CD4-positive, alpha-beta T cell treated with Interleukin-15 for 4 hours (primary cell): ENCODE data around the gene LSP1.
A peak's percentile ranks its signal among the peaks of the same experiment; 100 is the strongest.
"Not testable (repeated sequence)": the region's sequence is repeated elsewhere in the genome, so short reads cannot be mapped to it uniquely, and the experiment has no call there.

Experiments
- DNase-seq: peaks from one replicate; pipeline ENCODE4 v3.0.0-alpha.2; 2020; ENCODE audit warnings: low spot score

LSP1 gene

GRCh38 chr11:1877211-1878136, 24.6 kb downstream of the LSP1 start:
- DNase-seq: no peak

DNA sequence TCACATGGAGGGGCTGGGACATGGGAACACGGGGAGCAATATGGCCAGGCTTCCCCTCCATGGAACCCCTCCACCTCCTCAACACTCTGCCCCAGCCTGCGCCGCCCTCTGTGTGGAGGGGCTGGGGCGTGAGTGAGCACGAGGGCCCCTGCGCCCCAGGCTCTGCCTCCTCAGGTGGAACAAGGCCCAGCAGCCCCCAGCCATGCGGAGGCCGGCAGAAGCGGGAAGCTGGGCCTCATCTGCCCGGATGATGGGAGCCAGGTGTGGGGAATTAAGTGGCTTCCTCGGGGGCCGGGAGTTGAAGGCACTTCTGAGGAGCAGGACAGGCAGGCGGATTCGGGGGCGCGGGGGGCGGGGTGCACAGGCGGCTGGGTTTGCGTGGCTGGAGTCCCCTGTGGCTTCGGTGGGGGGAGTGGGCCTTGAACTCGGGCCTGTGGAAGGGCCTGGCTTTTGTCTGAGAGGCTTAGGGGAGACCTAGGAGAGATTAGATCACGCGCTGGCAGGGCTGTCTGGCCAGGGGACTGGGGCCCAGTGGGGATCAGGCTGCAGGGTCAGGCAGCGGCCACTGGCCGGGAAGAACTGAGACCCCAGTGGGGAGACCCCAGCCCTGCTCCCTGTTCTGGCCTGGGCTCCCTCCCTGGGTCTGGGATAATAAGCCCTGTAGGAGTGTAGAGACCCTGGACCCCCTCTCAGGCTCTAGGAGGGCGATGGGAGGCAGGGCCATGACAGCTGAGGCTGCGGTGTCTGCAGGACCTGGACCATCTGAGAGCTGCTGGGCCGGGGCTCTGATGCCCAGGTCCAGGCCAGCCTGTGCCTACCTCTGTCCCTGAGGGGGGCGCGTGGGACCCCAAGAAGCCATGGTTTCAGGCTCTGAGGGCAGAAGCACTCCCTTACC, 25.5 kb downstream of the LSP1 start:
- no peak for DNase-seq

DNA sequence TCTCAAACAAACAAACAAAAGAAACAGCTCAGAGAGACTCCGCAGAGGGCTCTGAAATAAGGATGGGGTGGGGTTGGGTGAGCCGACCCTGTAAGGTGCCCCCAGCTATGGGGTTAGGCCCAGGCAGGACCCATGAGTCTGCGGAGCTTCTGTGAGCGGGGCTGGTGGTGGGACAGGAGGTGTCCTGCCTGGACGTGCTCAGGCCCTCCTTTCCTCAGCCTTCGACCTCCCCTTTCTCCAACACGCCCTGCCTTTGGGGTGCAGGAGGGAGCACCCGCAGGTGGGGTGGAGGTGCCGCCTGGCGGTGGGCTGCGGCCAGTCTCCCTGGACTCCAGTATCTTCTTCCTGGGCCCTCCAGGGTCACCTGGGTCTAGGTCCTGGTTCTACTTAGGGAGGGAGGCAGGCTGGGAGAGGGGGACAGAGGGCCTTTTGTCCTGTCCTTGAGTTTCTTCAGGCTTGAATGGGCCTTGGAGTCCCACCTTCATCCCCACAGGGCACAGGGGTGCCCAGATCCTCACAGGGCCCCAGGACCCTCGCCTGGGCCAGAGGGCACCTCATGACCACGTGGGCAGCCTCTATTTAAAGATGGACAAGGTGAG, 26.6 kb downstream of the LSP1 start:
- DNase-seq: no peak

- DNase-seq: no peak
Observed at GRCh38 chr11:1879941-1880720, 27.2 kb downstream of the LSP1 start.

GRCh38 chr11:1880746-1881441, 28.0 kb downstream of the LSP1 start:
- no peak for DNase-seq

- no peak for DNase-seq
Observed at GRCh38 chr11:1881442-1882264, 28.8 kb downstream of the LSP1 start.

DNA sequence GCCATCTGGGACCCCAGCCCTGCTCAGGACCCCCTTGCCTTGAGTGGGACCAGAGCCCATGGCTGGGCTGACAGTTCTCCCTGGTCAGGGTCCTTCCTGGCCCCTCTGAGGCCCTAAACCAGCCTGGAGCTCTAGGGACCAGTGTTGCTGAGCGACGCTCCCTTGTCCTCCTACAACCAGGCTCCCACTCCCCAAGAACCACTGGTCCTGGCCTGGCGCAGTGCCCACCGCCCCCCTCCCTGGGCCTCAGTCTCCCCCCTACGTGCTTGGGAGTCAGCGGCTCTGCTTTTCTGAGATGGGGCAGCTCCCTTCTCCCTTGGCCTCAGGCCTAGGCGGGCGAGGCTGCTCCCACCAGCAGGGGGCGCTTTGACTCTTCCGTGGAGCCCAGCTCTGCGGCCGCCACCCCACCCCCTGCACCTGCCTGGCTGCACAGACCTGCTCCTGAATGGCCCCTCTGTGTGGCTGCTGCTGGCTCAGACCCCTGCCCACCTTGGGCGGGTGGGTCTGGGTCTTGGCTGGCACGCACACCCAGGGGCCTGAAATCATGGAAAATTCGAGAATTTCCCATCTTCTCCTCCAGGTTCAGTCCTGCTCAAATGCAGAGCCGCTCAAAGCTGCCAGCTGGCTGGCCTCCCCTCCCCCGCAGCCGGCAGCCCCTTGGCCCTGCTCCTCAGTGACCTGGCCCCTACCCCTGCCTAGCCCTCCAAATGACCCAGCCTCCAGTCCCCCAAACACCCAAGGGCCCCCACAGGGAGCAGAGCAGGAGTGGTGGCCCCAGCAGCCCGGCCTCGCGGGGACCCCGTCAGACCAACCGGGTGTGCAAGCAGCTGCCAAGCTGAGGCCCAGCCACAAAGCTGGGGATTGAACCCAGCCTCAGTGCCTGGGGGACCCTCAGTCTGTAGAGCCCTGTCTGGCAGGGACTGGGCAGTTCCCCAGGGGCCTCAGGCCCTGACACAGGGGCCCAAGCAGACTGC, 29.7 kb downstream of the LSP1 start:
- DNase-seq: peak; percentile 72

DNA sequence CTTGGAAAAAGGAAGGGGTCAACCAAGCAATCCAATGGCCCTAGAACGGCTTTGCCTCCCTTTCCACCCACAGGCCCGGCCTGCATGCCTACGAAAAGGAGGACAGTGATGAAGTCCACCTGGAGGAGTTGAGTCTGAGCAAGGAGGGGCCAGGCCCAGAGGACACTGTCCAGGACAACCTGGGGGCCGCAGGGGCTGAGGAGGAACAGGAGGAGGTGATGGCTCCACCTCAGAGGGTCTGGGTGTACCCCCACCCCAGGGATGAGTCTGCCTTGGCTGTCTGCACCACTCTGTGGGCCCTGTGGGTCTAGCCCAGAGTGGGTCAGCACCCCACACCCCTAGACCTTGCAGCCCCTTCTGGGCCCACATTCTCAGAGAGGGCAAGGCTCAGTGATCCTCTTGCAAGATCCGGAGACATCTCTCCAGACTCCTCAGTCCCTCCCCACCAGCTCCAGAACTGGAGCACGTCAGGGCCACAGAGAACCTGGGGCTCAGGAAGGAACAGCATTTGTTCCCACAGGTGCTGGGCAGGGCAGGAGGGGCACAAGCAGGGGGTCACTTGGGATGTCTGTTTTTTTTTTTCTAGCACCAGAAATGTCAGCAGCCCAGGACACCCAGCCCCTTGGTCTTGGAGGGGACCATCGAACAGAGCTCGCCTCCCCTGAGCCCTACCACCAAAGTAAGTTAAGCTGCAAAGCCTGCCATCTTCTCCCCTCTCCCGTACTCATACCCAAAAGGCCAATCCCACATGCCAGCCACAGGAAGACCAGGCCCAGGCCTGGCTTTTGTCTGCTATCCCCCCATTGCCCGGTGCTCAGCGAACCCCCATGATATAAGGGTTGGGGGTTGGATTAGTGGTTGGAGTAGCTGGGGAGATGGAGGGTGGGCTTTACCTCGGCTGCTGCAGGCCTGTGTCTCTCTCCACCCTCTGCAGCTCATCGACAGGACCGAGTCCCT, 30.7 kb downstream of the LSP1 start:
- DNase-seq: no peak

DNA sequence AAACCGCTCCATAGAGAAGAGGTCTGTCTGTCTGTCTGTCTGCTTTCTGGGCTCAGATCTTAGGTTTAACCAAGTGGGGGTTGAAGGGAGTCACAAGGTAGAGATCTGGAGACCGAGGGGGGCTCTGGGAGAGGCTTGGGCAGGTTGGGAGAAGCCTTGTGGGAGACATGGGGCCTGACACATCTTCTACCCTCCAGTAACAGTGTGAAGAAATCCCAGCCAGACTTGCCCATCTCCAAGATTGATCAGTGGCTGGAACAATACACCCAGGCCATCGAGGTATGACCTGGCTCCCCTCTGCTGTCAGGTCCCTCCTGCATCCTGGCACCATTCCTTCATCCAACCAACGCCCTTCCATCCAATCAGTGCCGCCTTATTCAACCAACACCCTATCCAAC, 31.4 kb downstream of the LSP1 start:
- no peak for DNase-seq

GRCh38 chr11:1886551-1886950, 33.7 kb downstream of the LSP1 start:
- DNase-seq: not testable (repeated sequence)

DNA sequence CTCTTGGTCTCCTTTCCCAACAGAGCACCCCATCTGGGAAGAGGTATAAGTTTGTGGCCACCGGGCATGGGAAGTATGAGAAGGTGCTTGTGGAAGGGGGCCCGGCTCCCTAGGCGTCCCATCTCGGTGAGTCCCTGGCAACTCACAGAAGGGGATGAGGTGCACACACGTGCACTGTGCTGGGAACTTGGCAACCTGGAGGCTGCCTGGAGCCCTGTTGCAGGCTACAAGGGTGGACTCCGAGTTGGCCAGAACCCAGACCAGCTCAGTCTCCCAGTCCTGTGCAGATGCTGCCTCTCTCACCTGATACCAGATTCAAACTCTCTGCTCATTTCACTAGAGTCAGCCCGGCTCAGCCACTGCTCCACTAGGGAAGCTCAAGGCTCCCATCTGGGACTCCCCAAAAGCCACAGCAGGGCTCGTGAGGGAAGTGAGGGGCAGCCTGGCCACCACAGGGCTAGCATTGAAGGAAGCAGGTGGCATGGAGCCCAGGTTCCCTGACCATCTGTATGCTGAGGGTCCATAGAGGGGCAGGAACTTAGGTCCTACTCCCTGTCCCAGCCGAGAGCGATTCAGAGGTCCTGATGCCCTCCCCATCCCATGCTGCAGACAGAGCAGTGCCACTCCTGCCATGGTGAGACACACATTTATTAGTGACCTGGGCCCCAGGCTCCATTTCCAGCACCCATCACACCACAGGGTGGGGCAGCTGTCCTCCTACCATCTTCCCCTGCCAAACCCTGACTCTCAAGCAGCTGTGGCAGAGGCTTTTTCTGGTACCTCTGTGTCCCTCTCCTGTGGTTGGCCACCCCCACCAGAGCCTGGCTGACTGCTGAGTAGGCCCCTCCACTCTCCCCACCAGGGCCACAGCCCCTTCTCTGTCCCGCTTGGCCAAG, 34.8 kb downstream of the LSP1 start:
- no peak for DNase-seq

DNA sequence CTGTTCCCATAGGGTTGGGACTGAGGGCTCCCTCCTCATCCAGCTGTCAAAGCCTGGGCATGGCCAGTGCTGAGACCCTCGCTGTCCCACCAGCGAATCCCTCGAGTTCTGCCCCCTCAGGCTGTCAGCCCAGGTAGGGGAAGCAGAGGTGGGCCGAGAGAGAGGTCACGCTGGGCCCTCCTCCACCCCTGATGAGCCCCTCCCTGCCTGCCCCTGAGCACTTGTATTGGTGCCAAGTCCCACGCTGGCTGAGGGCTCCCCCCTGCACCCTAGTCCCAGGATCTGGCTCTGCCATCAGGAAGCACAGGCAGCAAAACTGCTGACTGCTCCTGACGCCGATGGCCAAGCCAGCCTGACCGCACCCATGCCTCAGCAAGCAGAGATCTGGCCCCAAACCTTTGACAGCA, 35.5 kb downstream of the LSP1 start:
- no peak for DNase-seq

GRCh38 chr11:1888811-1889210, 35.9 kb downstream of the LSP1 start:
- DNase-seq: no peak

DNA sequence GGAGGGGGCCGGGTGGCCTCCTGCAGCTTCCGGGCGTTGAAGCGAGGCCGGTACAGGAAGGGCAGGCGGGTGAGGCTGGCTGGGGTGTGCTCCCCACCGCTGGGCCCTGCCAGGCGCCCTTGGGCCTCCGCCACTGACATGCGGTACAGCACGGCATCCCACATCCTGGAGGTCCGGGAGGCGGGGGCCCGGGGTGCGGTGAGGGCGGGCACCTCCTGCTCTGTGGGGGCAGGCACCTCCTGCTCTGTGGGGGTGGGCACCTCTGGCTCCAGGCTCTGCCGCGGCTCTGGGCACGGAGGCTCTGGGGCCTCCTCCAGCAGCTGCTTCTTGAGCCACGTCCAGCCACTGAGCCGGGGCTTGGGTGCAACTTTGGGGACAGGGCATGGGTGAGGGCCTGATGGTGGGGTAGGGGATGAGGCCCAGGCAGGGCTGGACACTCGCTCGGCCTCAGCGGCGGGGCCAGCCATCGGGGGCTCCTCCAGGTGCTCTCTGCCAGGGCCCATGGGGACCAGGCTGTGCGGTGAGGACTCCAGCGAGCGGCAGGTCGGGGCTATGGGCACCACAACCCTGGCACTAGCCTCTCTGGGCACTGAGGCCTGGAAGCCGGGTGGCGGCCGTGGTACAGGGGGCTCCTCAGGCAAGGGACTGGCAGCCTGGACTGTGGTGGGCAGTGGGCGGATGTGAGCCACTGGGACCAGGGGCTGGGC, 36.5 kb downstream of the LSP1 start:
- DNase-seq: peak; percentile 69

DNA sequence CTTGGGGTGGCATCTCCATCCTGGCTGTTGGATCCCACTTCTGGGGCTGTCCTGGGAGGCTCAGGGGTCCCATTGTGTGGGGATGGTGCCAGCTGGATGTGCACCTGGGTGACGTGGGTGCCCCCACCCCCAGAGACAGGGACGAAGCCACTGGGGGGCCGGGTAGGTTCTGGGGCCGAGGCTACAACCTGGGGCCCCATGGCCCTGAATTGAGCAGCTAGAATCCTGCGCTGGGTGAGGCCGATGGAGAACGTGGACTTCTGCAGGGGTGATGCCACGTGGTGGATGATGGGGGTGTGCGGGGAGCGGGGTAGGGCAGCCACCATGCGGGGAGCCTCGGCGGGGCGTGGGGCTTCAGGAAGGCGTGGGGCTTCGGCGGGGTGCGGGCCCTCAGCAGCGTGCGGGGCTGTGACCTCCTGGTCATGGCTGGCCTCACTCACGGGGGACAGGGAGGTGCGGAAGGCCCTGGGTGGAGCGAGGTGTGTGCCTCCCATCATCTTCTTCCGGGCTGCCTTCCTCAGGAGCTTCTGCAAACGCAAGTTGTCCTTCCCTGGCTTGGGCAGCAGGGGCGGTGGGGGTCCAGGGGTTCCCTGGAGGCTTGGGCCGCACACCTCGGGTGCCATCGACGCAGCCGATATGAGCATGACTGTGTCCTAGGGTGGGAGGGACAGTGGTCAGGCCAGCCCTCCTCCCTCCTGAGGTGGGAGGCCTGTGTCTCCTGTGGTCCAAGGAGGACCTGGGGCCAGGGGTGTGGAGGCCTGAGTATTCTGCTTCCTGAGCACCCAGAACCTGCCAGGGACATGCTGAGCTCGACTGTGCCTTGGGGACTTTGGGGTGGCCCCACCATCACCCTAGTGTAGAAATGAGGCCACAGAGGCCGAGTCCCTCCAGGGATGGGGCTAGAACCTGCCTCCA, 37.3 kb downstream of the LSP1 start:
- no peak for DNase-seq
